Measurements from ENCODE around the gene THAP12. TPM values are rescaled to one million over a fixed set of nuclear protein-coding genes. Genes with fewer than 3 reads are reported as not detected.

The THAP12 gene
- total RNA-seq, 4 donors from 2014 or later: 21.9 to 42.1 (median 26.0) TPM

DNA sequence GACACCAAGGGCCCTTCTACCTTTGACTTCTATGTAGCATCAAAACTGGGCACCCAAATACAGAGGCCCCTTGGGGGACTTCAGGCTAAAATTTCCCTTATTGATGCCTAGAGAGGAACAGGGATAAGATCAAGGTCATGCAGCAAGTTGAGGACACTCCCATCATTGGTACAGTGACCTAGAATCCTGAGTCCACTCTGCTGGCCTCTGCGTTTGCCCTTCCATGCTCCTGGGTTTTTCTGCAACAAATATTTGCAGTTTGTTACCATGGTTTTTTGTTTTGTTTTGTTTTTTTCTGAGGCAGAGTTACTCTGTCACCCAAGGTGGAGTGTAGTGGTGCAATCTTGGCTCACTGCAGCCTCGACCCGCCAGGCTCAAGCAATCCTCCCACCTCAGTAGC, 64.2 kb downstream of the THAP12 start:
- no peak overlapping the region for H3K4me3 ChIP-seq
- no peak for TF ChIP-seq POLR2A (IDR thresholded peaks at IDR 0.05)
- TF ChIP-seq, protein P1, sequence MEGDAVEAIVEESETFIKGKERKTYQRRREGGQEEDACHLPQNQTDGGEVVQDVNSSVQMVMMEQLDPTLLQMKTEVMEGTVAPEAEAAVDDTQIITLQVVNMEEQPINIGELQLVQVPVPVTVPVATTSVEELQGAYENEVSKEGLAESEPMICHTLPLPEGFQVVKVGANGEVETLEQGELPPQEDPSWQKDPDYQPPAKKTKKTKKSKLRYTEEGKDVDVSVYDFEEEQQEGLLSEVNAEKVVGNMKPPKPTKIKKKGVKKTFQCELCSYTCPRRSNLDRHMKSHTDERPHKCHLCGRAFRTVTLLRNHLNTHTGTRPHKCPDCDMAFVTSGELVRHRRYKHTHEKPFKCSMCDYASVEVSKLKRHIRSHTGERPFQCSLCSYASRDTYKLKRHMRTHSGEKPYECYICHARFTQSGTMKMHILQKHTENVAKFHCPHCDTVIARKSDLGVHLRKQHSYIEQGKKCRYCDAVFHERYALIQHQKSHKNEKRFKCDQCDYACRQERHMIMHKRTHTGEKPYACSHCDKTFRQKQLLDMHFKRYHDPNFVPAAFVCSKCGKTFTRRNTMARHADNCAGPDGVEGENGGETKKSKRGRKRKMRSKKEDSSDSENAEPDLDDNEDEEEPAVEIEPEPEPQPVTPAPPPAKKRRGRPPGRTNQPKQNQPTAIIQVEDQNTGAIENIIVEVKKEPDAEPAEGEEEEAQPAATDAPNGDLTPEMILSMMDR (IDR thresholded peaks at IDR 0.05): no peak
- peaks cover 0 to 2% (median 0%) of the 10 kb centered on the region in 4 donors for H3K4me1 ChIP-seq
- DNase-seq: no peak
- no peak overlapping the region for H3K27ac ChIP-seq
- H3K36me3 ChIP-seq: no peaks in the 10 kb centered on the region
- peaks cover 0 to 3% of the 10 kb centered on the region in 2 donors for H3K27me3 ChIP-seq
- H3K9me3 ChIP-seq: no peaks in the 10 kb centered on the region

- Histone ChIP-seq H3K4me3 (no peak overlapping the region), H3K27ac (no peak overlapping the region), H3K36me3 (no peaks in the 10 kb centered on the region), H3K4me1 (no peaks in the 10 kb centered on the region), H3K27me3 (no peaks in the 10 kb centered on the region), H3K9me3 (no peaks in the 10 kb centered on the region)
- DNase-seq: no peak
- TF ChIP-seq, protein P1 (IDR thresholded peaks at IDR 0.05): no peak
- TF ChIP-seq POLR2A (IDR thresholded peaks at IDR 0.05): no peak
Measured at GRCh38 chr11:76315182-76315853, 65.6 kb downstream of the THAP12 start.

DNA sequence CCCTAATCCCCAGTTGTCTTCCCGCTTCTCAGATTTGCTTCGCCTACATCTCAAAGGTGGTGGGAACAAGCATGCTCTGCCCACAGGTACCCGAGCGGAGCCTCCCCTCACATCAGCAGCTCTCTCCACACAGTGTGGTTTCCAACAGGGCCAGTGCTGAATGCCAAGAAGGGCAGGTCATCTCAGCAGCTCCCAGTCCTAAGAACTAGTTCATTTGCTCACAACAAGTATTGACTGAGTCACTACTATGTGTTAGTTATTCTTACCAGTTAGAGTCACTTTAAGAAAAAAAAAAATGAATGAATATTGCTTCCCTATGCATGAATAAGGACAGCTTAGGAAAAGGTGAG, 66.2 kb downstream of the THAP12 start:
- H3K4me3 ChIP-seq: no peak overlapping the region
- no peaks in the 10 kb centered on the region for H3K27me3 ChIP-seq
- no peaks in the 10 kb centered on the region for H3K36me3 ChIP-seq
- H3K27ac ChIP-seq: no peak overlapping the region
- H3K4me1 ChIP-seq: no peaks in the 10 kb centered on the region
- H3K9me3 ChIP-seq: no peaks in the 10 kb centered on the region
- no peak for TF ChIP-seq POLR2A (IDR thresholded peaks at IDR 0.05)
- TF ChIP-seq, protein P1 (IDR thresholded peaks at IDR 0.05): no peak
- no peak for DNase-seq

DNA sequence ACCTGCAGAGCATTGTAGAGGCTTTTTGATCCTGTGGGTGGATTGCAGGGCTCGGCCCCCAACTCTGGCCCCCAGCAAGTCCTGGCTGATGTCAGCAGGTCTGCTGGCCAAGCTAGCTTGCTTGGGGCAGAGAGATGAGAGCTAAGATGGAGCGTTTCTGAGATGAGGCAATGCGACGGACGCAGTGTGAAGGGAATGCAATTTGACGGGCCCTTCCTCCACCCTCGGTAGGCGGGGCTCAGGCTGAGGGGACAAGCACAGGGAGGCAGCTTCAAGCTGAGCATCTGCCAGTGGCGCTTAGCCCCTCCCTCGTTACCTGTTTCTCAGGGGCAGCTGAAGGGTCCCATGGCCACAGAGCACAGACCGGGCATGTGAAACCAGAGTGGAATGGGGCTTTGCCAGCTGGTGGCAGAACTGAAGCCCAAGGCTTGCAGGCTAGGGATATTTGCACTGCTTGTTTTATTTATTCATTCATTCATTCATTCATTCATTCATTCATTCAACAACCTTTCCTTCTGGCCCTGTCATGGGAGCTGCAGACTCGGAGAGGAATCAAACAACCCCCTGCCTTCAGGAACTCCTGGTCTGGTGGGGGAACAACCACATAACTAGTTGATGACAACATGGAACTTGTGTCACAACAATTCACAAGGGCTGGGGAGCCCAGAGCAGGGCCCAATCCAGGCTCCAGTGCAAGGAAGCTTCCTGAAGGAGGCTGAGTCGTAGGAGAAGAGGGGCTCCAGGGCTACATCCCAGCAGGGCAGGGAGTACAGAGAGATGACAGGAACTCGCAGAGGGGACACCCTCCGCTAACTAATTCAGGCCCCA, 66.8 kb downstream of the THAP12 start:
- H3K4me3 ChIP-seq: no peak overlapping the region
- no peaks in the 10 kb centered on the region for H3K4me1 ChIP-seq
- H3K9me3 ChIP-seq: no peaks in the 10 kb centered on the region
- DNase-seq: no peak
- H3K27ac ChIP-seq: no peak overlapping the region
- no peaks in the 10 kb centered on the region for H3K27me3 ChIP-seq
- no peak for TF ChIP-seq POLR2A (IDR thresholded peaks at IDR 0.05)
- TF ChIP-seq, protein P1 (IDR thresholded peaks at IDR 0.05): no peak
- H3K36me3 ChIP-seq: no peaks in the 10 kb centered on the region

DNA sequence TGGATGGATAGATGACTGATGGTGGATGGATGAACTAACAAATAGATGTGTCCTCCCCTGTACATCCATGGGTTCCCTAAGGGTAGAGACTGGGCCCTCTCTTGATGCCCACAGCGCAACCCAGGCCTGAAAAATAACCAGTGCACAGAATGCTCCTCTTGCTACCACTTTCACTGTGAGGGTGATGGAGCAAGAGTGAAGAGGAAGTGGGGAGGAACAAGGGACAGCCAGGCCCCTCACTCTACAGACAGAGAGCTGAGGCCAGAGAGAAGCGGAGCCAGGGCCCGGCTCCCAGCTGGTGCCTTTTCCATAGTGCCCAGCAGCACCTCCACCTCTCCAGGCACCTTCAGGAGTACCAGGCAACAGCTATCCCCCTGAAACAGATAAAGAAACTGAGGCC, 67.7 kb downstream of the THAP12 start:
- no peaks in the 10 kb centered on the region for H3K27me3 ChIP-seq
- H3K9me3 ChIP-seq: no peaks in the 10 kb centered on the region
- H3K36me3 ChIP-seq: no peaks in the 10 kb centered on the region
- H3K27ac ChIP-seq: no peak overlapping the region
- H3K4me3 ChIP-seq: no peak overlapping the region
- no peak for TF ChIP-seq POLR2A (IDR thresholded peaks at IDR 0.05)
- TF ChIP-seq, protein P1 (IDR thresholded peaks at IDR 0.05): no peak
- DNase-seq: no peak
- no peaks in the 10 kb centered on the region for H3K4me1 ChIP-seq

All from Peyer's patch (tissue), 4 donors.